Spleen (tissue), 11 donors: ENCODE results near the gene DIO1. TPM values are rescaled to one million over a fixed set of nuclear protein-coding genes. Genes with fewer than 3 reads are reported as not detected.
A peak's percentile ranks its signal among the peaks of the same experiment; 100 is the strongest.

Source experiments
- DNase-seq: peaks from one replicate; pipeline ENCODE4 v3.0.0-alpha.2; 2020
- H3K27ac ChIP-seq, 8 donors: fragments of 200-600 bp; sonication (generic) in 7 of 8; 1 replicate in 4 of 8; 2 replicates in 4 of 8; pipeline versions ENCODE4 v1.5.0 to v1.8.0; 2016 to 2021; ENCODE audit warnings: inconsistent platforms in 4 of 8, mild to moderate bottlenecking in 4 of 8, moderate library complexity in 1 of 8
- H3K27me3 ChIP-seq, 7 donors: fragments of 200-600 bp; sonication (generic) in 6 of 7; replicated peaks in 1 of 7; 1 replicate in 4 of 7; 2 replicates in 3 of 7; pipeline versions ENCODE4 v1.5.0 to v1.8.0; 2016 to 2021; ENCODE audit warnings: inconsistent platforms in 3 of 7, mild to moderate bottlenecking in 1 of 7
- H3K36me3 ChIP-seq, 6 donors: fragments of 200-600 bp; sonication (generic) in 5 of 6; 1 replicate in 4 of 6; 2 replicates in 2 of 6; pipeline versions ENCODE4 v1.5.0 to v1.8.0; 2016 to 2021; ENCODE audit warnings: inconsistent platforms in 2 of 6
- H3K4me1 ChIP-seq, 6 donors: fragments of 200-600 bp; sonication (generic) in 5 of 6; 1 replicate in 3 of 6; 2 replicates in 3 of 6; pipeline versions ENCODE4 v1.5.0 to v1.8.0; 2016 to 2021; ENCODE audit warnings: inconsistent platforms in 3 of 6
- H3K4me3 ChIP-seq, 8 donors: fragments of 200-600 bp; sonication (generic) in 7 of 8; 1 replicate in 4 of 8; 2 replicates in 4 of 8; pipeline versions ENCODE4 v1.5.0 to v1.8.0; 2016 to 2021; ENCODE audit warnings: inconsistent platforms in 4 of 8, mild to moderate bottlenecking in 4 of 8, moderate library complexity in 2 of 8
- H3K9me3 ChIP-seq, 8 donors: fragments of 200-600 bp; sonication (generic) in 7 of 8; 1 replicate in 4 of 8; 2 replicates in 4 of 8; pipeline versions ENCODE4 v1.5.0 to v1.8.0; 2016 to 2021; ENCODE audit warnings: inconsistent platforms in 4 of 8
- CTCF ChIP-seq, 11 experiments: fragments of 200-600 bp in 7 of 11; fragments of 450-650 bp in 4 of 11; sonication (generic) in 4 of 11; IDR thresholded peaks in 8 of 11; conservative IDR thresholded peaks in 3 of 11; 1 replicate in 7 of 11; 2 replicates in 4 of 11; pipeline versions ENCODE4 v1.4.0 to v1.8.0; 2016 to 2021; ENCODE audit warnings: antibody characterized with exemption in 11 of 11, inconsistent platforms in 4 of 11, mild to moderate bottlenecking in 1 of 11
- POLR2A ChIP-seq, 3 donors: fragments of 450-650 bp; IDR thresholded peaks; one replicate each; pipeline ENCODE4 v1.5.1; 2017; ENCODE audit warnings: antibody characterized with exemption in 3 of 3, mild to moderate bottlenecking in 1 of 3
- POLR2AphosphoS5 ChIP-seq, 3 donors: sonication (generic); formaldehyde crosslinking; IDR thresholded peaks; one replicate each; pipeline ENCODE4 v1.5.1; 2017; ENCODE audit warnings: antibody characterized with exemption in 3 of 3
- WGBS, 5 donors: extraction: QIAGEN DNeasy Blood & Tissue Kit in 3 of 5; methylation state at CpG; one replicate each; pipeline versions ENCODE4 v1.1.5 to v1.1.7; 2013 to 2018; 5-methylcytosine and 5-hydroxymethylcytosine counted together
- intact Hi-C: fragments of 100-400 bp; cut with DNase I; formaldehyde crosslinking; loops from one replicate; pipeline ENCODE4 v1.15.0; 2023; ENCODE audit warnings: low total_unique reads
- polyA plus RNA-seq, 3 donors: library from polyadenylated mRNA; stranded (reverse); fragments of 200-250 nt; gene quantifications; one replicate each; pipeline ENCODE4 v1.2.1, GENCODE V29; 2013
- total RNA-seq, 7 donors: library from RNA; depleted of rRNA in 3 of 7; stranded (reverse); fragments of >200 nt in 3 of 7; fragmentation: NEBNext Ultra II Directional in 4 of 7; extraction: Animal tissue kit (Norgen Biotek cat#: 25700) in 4 of 7; gene quantifications; one replicate each; pipeline versions ENCODE4 v1.1.0 to v1.2.1, GENCODE V29; 2016 to 2021
- donor health status: healthy with polysubstance abuse.
- donor health status: DM: no; HTN: no; CAD: no; lungs with moderate emphysema.
- donor health status: DM: no; HTN: no; CAD: no.
- donor health status: Bipolar disorder and iron deficiency.
- donor health status: healthy.
- donor health status: DM: no; HTN: no; CAD: no.
- donor health status: DM: yes; HTN: yes; CAD: no.

The DIO1 gene
- total and polyA plus RNA-seq, 10 donors: 0.04 to 1.6 (median 0.19) TPM; not detected in 3

- peaks cover 0 to 12% (median 8%) of the 10 kb centered on the region in 6 donors for H3K36me3 ChIP-seq
- H3K4me3 ChIP-seq: peak overlapping the region in 4 of 8 donors; percentile 73 to 90 (median 83)
- peak; percentile 78 for DNase-seq
- H3K27me3 ChIP-seq: no peaks in the 10 kb centered on the region
- H3K4me1 ChIP-seq: peaks cover 18 to 50% (median 35%) of the 10 kb centered on the region in 6 donors
- H3K27ac ChIP-seq: peak overlapping the region in 4 of 8 donors; percentile 92 to 96 (median 96)
- intact Hi-C loops: loop anchor here (5.0 kb wide), 1 partner anchor 55 kb away; the partner anchor contains the start of gene DIO1
- no peak for TF ChIP-seq POLR2AphosphoS5 (IDR thresholded peaks at IDR 0.05)
- no peak for TF ChIP-seq POLR2A (IDR thresholded peaks at IDR 0.05)
- TF ChIP-seq CTCF (IDR thresholded peaks at IDR 0.05 in 8 of 11, conservative IDR thresholded peaks at IDR 0.05 in 3 of 11): no peak
- WGBS, 5 donors: 57 to 78% (median 68%) methylated on average over 6 of the region's 6 CpGs
- H3K9me3 ChIP-seq: no peaks in the 10 kb centered on the region
These were observed 53.4 kb downstream of the DIO1 start for GRCh38 chr1:53947172-53947907.

- intact Hi-C loops: loop anchor here (5.0 kb wide), 1 partner anchor 56 kb away; the partner anchor contains the start of gene DIO1
- Histone ChIP-seq H3K4me1 (peaks cover 18 to 40% (median 30%) of the 10 kb centered on the region in 6 donors), H3K36me3 (peaks cover 0 to 22% (median 13%) of the 10 kb centered on the region in 6 donors), H3K27ac (no peak overlapping the region), H3K27me3 (no peaks in the 10 kb centered on the region), H3K4me3 (no peak overlapping the region), H3K9me3 (no peaks in the 10 kb centered on the region)
- no peak for DNase-seq
- 91 to 97% (median 92%) methylated on average over 5 of the region's 5 CpGs for WGBS, 5 donors
- TF ChIP-seq POLR2AphosphoS5 (IDR thresholded peaks at IDR 0.05) (no peak), POLR2A (IDR thresholded peaks at IDR 0.05) (no peak)
These were observed 54.3 kb downstream of the DIO1 start for GRCh38 chr1:53948291-53948690.

- no peaks in the 10 kb centered on the region for H3K27me3 ChIP-seq
- H3K36me3 ChIP-seq: peaks cover 0 to 32% (median 17%) of the 10 kb centered on the region in 6 donors
- intact Hi-C loops: loop anchor here (5.0 kb wide), 1 partner anchor 57 kb away; the partner anchor contains the start of gene DIO1
- 91 to 98% (median 94%) methylated on average over 4 of the region's 4 CpGs for WGBS, 5 donors
- no peak overlapping the region for H3K4me3 ChIP-seq
- H3K4me1 ChIP-seq: peaks cover 14 to 32% (median 21%) of the 10 kb centered on the region in 6 donors
- TF ChIP-seq CTCF (IDR thresholded peaks at IDR 0.05 in 8 of 11, conservative IDR thresholded peaks at IDR 0.05 in 3 of 11) (peak in 7 of 11 experiments; percentile 21 to 54 (median 36)), POLR2AphosphoS5 (IDR thresholded peaks at IDR 0.05) (no peak)
- DNase-seq: no peak
- H3K9me3 ChIP-seq: no peaks in the 10 kb centered on the region
- no peak overlapping the region for H3K27ac ChIP-seq
These were observed 55.3 kb downstream of the DIO1 start for GRCh38 chr1:53949023-53949990.

GRCh38 chr1:53951697-53952096 is 57.7 kb downstream of the DIO1 start:
- Histone ChIP-seq H3K4me3 (no peak overlapping the region), H3K27me3 (no peaks in the 10 kb centered on the region), H3K36me3 (peaks cover 0 to 48% (median 17%) of the 10 kb centered on the region in 6 donors), H3K4me1 (peaks cover 7 to 33% (median 13%) of the 10 kb centered on the region in 6 donors), H3K9me3 (no peaks in the 10 kb centered on the region), H3K27ac (no peak overlapping the region)
- intact Hi-C loops: loop anchor here (10.0 kb wide), 1 partner anchor 93 kb away; no protein-coding TSS in a partner anchor
- 88 to 94% (median 92%) methylated on average over 5 of the region's 5 CpGs for WGBS, 5 donors
- TF ChIP-seq POLR2AphosphoS5 (IDR thresholded peaks at IDR 0.05): no peak
- TF ChIP-seq POLR2A (IDR thresholded peaks at IDR 0.05): no peak
- TF ChIP-seq CTCF (IDR thresholded peaks at IDR 0.05 in 8 of 11, conservative IDR thresholded peaks at IDR 0.05 in 3 of 11): no peak
- DNase-seq: no peak
